SK-N-SH treated with all-trans-retinoic acid at 6 μM for 48 hours (cell line): Measurements from ENCODE around the gene CD84.

Source experiments
- ATAC-seq: fragments of 200-7000 bp; cut with Tn5 transposase; 3 replicates; pipeline ENCODE4 v1.9.1; 2020; ENCODE audit warnings: mild to moderate bottlenecking, moderate library complexity
- ARNTL ChIP-seq: fragments of 450-650 bp; formaldehyde crosslinking; IDR thresholded peaks from 2 replicates; pipeline ENCODE4 v1.5.0; 2020; ENCODE audit warnings: low read depth, mild to moderate bottlenecking, moderate library complexity, borderline replicate concordance
- BACH2 ChIP-seq: fragments of 250-450 bp; sonication (Bioruptor Pico); IDR thresholded peaks from 2 replicates; pipeline ENCODE4 v1.9.0; 2021; ENCODE audit warnings: mild to moderate bottlenecking, borderline replicate concordance
- CSDC2 ChIP-seq: fragments of 250-450 bp; sonication (Bioruptor Pico); IDR thresholded peaks from 2 replicates; pipeline ENCODE4 v1.5.0; 2020; ENCODE audit warnings: mild to moderate bottlenecking, moderate library complexity
- ESRRG ChIP-seq: fragments of 250-450 bp; sonication (Bioruptor Pico); IDR thresholded peaks from 2 replicates; pipeline ENCODE4 v1.6.1; 2021; ENCODE audit warnings: mild to moderate bottlenecking
- GLIS3 ChIP-seq: fragments of 250-450 bp; sonication (Bioruptor Pico); IDR thresholded peaks from 2 replicates; pipeline ENCODE4 v1.5.0; 2020; ENCODE audit warnings: mild to moderate bottlenecking, moderate library complexity
- ISL1 ChIP-seq: fragments of 250-450 bp; sonication (Bioruptor Pico); IDR thresholded peaks from 2 replicates; pipeline ENCODE4 v2.1.2; 2022; ENCODE audit warnings: mild to moderate bottlenecking, moderate library complexity
- OSR1 ChIP-seq: fragments of 250-450 bp; sonication (Bioruptor Pico); IDR thresholded peaks from 2 replicates; pipeline ENCODE4 v1.8.0; 2022; ENCODE audit warnings: moderate library complexity, mild to moderate bottlenecking, inconsistent platforms
- PPARA ChIP-seq: fragments of 250-450 bp; sonication (Bioruptor Pico); IDR thresholded peaks from 2 replicates; pipeline ENCODE4 v1.5.0; 2020; ENCODE audit warnings: mild to moderate bottlenecking, borderline replicate concordance
- RARB ChIP-seq: fragments of 250-450 bp; sonication (Bioruptor Pico); IDR thresholded peaks from 2 replicates; pipeline ENCODE4 v1.8.0; 2021; ENCODE audit warnings: mild to moderate bottlenecking, moderate library complexity
- SNAI2 ChIP-seq: fragments of 250-450 bp; sonication (Bioruptor Pico); IDR thresholded peaks from 2 replicates; pipeline ENCODE4 v1.5.0; 2020; ENCODE audit warnings: mild to moderate bottlenecking, moderate library complexity
- TCF4 ChIP-seq: fragments of 250-450 bp; sonication (Bioruptor Pico); IDR thresholded peaks from 2 replicates; pipeline ENCODE4 v1.8.0; 2021; ENCODE audit warnings: mild to moderate bottlenecking, moderate library complexity, borderline replicate concordance
- TOX ChIP-seq: fragments of 250-450 bp; sonication (Bioruptor Pico); IDR thresholded peaks from 2 replicates; pipeline ENCODE4 v1.8.0; 2021; ENCODE audit warnings: mild to moderate bottlenecking, moderate library complexity, borderline replicate concordance
- ZC3H10 ChIP-seq: fragments of 250-450 bp; sonication (Bioruptor Pico); IDR thresholded peaks from 2 replicates; pipeline ENCODE4 v1.5.1; 2021; ENCODE audit warnings: mild to moderate bottlenecking, moderate library complexity
- ZFP3 ChIP-seq: fragments of 250-450 bp; sonication (Bioruptor Pico); IDR thresholded peaks from 2 replicates; pipeline ENCODE4 v1.5.0; 2020; ENCODE audit warnings: mild to moderate bottlenecking, moderate library complexity
- ZFP30 ChIP-seq: fragments of 450-650 bp; formaldehyde crosslinking; IDR thresholded peaks from 2 replicates; pipeline ENCODE4 v1.5.0; 2022; ENCODE audit warnings: mild to moderate bottlenecking, moderate library complexity
- ZNF565 ChIP-seq: fragments of 450-650 bp; formaldehyde crosslinking; conservative IDR thresholded peaks from 2 replicates; pipeline ENCODE4 v1.5.0; 2020; ENCODE audit warnings: low read depth, mild to moderate bottlenecking, moderate library complexity
- ZNF70 ChIP-seq: fragments of 450-650 bp; formaldehyde crosslinking; IDR thresholded peaks from 2 replicates; pipeline ENCODE4 v1.5.0; 2020; ENCODE audit warnings: mild to moderate bottlenecking, moderate library complexity
- ZNF8 ChIP-seq: fragments of 450-650 bp; formaldehyde crosslinking; IDR thresholded peaks from 2 replicates; pipeline ENCODE4 v1.5.0; 2020; ENCODE audit warnings: mild to moderate bottlenecking, moderate library complexity
- TF ChIP-seq, protein P1 (sequence below): fragments of 250-450 bp; sonication (Bioruptor Pico); IDR thresholded peaks from 2 replicates; pipeline ENCODE4 v1.5.1; 2020; ENCODE audit warnings: low read depth, mild to moderate bottlenecking, moderate library complexity
- TF ChIP-seq, protein P2 (sequence below): fragments of 250-450 bp; sonication (Bioruptor Pico); IDR thresholded peaks from 2 replicates; pipeline ENCODE4 v1.5.1; 2021; ENCODE audit warnings: mild to moderate bottlenecking, moderate library complexity
- TF ChIP-seq, protein P3 (sequence below): fragments of 250-450 bp; sonication (Bioruptor Pico); IDR thresholded peaks from 2 replicates; pipeline ENCODE4 v1.8.0; 2021; ENCODE audit warnings: low read depth, mild to moderate bottlenecking, moderate library complexity, borderline replicate concordance
- TF ChIP-seq, protein P4 (sequence below): fragments of 250-450 bp; sonication (Bioruptor Pico); IDR thresholded peaks from 2 replicates; pipeline ENCODE4 v1.5.0; 2020; ENCODE audit warnings: mild to moderate bottlenecking, moderate library complexity

The CD84 gene

DNA sequence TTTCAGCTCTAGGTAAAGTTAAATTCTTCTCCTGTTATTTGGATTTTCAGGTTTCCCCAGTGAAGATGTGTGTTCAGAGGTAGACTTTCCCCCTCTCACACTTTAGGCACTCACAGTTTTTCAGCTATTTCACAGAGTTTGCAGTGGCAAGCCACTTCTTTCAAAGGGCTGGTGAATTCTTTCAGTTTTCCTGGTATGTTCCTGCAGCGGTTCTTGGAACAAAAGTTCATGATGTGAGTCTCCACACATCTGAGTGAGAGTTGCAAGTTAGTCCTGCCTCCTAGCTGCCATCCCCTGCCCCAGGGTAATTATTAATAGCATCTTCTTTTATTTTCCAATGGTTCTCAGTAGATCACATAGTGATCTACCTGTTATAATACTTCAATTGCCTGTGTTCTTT, 27.3 kb upstream of the CD84 start:
- TF ChIP-seq ZFP3 (CRISPR knock-in tag), result no peak
- no peak for ATAC-seq

DNA sequence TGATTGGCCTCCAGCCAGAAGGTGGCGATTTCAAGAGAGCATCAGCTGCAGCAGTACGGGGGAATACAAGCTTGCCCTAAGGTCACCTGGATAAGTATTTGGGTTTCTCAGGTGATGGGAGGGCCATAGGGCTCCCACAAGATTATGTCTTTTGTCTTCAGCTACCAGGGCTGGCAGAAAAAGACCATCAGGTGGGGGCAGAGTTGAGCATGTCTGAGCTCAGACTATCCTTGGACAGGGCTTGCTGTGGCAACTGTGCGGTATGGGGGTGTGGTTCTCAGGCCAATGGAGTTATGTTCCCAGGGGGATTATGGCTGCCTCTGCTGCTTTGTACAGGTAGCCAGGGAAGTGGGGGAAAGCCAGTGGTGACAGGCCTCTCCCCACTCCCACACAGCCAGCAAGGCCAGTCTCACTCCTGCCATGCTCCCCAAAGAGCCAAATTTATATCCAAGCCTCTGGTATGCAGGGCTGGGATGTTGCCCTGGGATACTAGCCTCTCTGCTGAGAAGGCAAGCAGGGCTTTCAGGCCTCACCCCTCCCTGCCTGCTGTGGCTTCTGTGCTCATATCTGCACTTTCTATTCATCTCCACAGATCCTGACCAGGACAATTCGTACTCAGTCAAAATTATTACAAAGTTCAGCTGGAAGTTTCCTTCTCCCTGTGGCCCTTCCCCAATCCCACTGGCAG, 26.6 kb upstream of the CD84 start:
- TF ChIP-seq, protein P1, sequence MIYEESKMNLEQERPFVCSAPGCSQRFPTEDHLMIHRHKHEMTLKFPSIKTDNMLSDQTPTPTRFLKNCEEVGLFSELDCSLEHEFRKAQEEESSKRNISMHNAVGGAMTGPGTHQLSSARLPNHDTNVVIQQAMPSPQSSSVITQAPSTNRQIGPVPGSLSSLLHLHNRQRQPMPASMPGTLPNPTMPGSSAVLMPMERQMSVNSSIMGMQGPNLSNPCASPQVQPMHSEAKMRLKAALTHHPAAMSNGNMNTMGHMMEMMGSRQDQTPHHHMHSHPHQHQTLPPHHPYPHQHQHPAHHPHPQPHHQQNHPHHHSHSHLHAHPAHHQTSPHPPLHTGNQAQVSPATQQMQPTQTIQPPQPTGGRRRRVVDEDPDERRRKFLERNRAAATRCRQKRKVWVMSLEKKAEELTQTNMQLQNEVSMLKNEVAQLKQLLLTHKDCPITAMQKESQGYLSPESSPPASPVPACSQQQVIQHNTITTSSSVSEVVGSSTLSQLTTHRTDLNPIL (CRISPR knock-in tag), result no peak
- TF ChIP-seq ZNF70 (CRISPR knock-in tag), result no peak
- TF ChIP-seq BACH2 (CRISPR knock-in tag), result no peak
- TF ChIP-seq CSDC2, result no peak
- no peak for TF ChIP-seq ESRRG
- no peak for TF ChIP-seq ISL1 (CRISPR knock-in tag)
- TF ChIP-seq ARNTL (CRISPR knock-in tag), result no peak
- TF ChIP-seq ZC3H10 (CRISPR knock-in tag), result no peak
- no peak for TF ChIP-seq PPARA (CRISPR knock-in tag)
- ATAC-seq, result no peak

DNA sequence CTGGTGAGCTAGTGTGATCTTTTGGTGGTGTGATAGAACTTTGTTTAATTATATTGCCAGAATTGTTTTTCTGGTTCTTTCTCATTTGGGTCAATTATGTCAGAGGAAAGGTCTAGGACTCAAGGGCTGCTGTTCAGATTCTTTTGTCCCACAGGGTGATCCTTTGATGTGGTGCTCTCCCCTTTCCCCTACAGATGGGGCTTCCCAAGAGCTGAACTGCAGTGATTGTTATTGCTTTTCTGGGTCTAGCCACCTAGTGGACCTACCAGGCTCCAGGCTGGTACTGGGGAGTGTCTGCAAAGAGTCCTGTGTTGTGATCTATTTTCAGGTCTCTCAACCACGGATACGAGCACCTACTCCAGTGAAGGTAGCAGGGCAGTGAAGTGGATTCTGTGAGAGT, 25.9 kb upstream of the CD84 start:
- no peak for ATAC-seq
- no peak for TF ChIP-seq GLIS3
- no peak for TF ChIP-seq ZFP30 (CRISPR knock-in tag)
- no peak for TF ChIP-seq ESRRG

DNA sequence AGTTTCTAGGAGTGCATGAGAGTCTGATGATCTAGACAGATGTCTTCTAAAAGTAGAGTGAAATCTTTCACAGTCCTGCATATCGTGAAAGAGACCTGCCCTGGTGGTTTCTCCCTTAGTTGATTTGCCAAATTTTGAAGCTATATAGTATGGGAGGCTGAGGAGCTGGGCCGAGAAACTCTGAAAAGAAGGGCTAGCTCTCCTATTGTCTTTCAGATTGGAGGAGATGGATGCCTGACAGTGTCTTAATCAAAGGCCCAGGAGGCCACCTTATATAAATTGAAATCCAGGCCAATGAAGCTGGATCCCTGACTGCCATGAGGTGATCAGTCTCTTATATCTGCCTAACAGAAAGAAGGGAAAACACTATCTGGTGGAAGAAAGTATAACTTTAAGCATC, 18.4 kb upstream of the CD84 start:
- no peak for ATAC-seq
- TF ChIP-seq RARB (CRISPR knock-in tag) (no peak), ARNTL (CRISPR knock-in tag) (no peak), ZNF8 (CRISPR knock-in tag) (no peak), ZNF565 (CRISPR knock-in tag) (no peak)

DNA sequence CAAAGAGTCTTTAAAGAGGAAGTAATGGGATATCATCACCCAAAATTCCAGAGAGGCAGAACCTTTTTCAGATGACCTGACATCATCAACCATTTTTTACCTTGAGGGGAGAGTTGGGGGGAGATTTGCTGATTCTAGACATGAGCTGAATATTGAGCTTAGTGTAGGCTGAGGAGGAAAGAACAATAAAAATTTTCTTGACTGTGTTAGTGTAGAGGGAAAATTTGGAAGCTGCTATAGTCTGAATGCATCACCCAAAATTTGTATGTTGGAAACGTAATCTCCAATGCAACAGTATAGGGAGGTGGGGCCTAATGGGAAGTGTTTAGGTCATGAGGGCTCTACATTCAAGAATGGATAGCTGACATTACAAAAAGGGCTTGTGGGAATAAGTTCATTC, 17.8 kb upstream of the CD84 start:
- no peak for ATAC-seq
- TF ChIP-seq ZFP30 (CRISPR knock-in tag) (no peak), CSDC2 (no peak), SNAI2 (CRISPR knock-in tag) (no peak), ZC3H10 (CRISPR knock-in tag) (no peak), ARNTL (CRISPR knock-in tag) (no peak), RARB (CRISPR knock-in tag) (no peak), OSR1 (CRISPR knock-in tag) (no peak), TOX (CRISPR knock-in tag) (no peak), ESRRG (no peak), ZFP3 (CRISPR knock-in tag) (no peak), ZNF8 (CRISPR knock-in tag) (no peak), PPARA (CRISPR knock-in tag) (no peak), BACH2 (CRISPR knock-in tag) (no peak)
- TF ChIP-seq, protein P1 (CRISPR knock-in tag), result no peak
- TF ChIP-seq, protein P2, sequence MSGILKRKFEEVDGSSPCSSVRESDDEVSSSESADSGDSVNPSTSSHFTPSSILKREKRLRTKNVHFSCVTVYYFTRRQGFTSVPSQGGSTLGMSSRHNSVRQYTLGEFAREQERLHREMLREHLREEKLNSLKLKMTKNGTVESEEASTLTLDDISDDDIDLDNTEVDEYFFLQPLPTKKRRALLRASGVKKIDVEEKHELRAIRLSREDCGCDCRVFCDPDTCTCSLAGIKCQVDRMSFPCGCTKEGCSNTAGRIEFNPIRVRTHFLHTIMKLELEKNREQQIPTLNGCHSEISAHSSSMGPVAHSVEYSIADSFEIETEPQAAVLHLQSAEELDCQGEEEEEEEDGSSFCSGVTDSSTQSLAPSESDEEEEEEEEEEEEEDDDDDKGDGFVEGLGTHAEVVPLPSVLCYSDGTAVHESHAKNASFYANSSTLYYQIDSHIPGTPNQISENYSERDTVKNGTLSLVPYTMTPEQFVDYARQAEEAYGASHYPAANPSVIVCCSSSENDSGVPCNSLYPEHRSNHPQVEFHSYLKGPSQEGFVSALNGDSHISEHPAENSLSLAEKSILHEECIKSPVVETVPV (CRISPR knock-in tag), result no peak

DNA sequence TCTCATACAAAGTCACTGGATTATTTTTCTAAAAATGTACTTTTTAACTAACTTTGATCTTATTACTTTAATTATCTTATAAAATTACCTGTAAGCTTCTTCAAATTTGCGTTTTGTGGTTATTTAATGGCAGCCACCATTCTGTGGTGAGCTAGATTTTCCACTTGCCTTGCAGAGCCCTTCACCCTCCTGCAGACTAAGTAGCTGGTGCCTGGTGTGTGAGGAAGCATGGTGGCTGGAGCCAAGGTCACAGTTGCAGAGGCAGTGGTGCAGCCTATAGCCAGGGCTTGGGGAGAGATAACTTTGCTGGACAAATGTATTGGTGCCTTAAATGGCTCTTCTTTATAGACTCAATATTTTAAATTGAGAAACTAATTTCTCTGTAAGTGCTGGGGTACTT, 11.2 kb upstream of the CD84 start:
- no peak for ATAC-seq
- TF ChIP-seq ZNF565 (CRISPR knock-in tag) (no peak), ARNTL (CRISPR knock-in tag) (no peak), ISL1 (CRISPR knock-in tag) (no peak), TOX (CRISPR knock-in tag) (no peak), TCF4 (CRISPR knock-in tag) (no peak), ZC3H10 (CRISPR knock-in tag) (no peak), RARB (CRISPR knock-in tag) (no peak), SNAI2 (CRISPR knock-in tag) (no peak), GLIS3 (no peak)
- TF ChIP-seq, protein P3, sequence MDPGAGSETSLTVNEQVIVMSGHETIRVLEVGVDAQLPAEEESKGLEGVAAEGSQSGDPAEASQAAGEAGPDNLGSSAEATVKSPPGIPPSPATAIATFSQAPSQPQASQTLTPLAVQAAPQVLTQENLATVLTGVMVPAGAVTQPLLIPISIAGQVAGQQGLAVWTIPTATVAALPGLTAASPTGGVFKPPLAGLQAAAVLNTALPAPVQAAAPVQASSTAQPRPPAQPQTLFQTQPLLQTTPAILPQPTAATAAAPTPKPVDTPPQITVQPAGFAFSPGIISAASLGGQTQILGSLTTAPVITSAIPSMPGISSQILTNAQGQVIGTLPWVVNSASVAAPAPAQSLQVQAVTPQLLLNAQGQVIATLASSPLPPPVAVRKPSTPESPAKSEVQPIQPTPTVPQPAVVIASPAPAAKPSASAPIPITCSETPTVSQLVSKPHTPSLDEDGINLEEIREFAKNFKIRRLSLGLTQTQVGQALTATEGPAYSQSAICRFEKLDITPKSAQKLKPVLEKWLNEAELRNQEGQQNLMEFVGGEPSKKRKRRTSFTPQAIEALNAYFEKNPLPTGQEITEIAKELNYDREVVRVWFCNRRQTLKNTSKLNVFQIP (CRISPR knock-in tag), result no peak
- TF ChIP-seq, protein P2 (CRISPR knock-in tag), result no peak
- TF ChIP-seq, protein P4, sequence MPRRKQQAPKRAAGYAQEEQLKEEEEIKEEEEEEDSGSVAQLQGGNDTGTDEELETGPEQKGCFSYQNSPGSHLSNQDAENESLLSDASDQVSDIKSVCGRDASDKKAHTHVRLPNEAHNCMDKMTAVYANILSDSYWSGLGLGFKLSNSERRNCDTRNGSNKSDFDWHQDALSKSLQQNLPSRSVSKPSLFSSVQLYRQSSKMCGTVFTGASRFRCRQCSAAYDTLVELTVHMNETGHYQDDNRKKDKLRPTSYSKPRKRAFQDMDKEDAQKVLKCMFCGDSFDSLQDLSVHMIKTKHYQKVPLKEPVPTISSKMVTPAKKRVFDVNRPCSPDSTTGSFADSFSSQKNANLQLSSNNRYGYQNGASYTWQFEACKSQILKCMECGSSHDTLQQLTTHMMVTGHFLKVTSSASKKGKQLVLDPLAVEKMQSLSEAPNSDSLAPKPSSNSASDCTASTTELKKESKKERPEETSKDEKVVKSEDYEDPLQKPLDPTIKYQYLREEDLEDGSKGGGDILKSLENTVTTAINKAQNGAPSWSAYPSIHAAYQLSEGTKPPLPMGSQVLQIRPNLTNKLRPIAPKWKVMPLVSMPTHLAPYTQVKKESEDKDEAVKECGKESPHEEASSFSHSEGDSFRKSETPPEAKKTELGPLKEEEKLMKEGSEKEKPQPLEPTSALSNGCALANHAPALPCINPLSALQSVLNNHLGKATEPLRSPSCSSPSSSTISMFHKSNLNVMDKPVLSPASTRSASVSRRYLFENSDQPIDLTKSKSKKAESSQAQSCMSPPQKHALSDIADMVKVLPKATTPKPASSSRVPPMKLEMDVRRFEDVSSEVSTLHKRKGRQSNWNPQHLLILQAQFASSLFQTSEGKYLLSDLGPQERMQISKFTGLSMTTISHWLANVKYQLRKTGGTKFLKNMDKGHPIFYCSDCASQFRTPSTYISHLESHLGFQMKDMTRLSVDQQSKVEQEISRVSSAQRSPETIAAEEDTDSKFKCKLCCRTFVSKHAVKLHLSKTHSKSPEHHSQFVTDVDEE, result no peak
